Measurements from ENCODE around the gene SGPP2.

DNA sequence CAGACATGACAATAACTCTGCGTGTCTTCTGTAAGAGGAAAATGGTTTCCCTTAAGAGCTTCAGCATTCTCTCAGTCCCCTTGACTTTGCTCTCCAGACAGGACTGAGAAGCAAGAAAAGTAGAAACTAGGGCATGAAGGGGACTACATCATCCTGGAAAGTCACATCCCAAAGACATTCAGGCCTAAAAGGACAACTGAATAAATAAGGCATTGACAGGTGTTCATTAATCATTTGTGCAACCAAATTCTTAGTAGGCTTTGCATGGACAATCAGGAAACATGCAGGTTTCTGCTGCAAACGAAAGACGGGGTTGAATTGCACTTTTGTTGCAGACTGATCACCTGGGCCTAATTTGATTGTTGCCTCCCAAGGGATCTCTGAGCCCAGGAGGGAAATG is 1.2 kb upstream of the SGPP2 start:
- TF ChIP-seq, protein P1, sequence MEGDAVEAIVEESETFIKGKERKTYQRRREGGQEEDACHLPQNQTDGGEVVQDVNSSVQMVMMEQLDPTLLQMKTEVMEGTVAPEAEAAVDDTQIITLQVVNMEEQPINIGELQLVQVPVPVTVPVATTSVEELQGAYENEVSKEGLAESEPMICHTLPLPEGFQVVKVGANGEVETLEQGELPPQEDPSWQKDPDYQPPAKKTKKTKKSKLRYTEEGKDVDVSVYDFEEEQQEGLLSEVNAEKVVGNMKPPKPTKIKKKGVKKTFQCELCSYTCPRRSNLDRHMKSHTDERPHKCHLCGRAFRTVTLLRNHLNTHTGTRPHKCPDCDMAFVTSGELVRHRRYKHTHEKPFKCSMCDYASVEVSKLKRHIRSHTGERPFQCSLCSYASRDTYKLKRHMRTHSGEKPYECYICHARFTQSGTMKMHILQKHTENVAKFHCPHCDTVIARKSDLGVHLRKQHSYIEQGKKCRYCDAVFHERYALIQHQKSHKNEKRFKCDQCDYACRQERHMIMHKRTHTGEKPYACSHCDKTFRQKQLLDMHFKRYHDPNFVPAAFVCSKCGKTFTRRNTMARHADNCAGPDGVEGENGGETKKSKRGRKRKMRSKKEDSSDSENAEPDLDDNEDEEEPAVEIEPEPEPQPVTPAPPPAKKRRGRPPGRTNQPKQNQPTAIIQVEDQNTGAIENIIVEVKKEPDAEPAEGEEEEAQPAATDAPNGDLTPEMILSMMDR (IDR thresholded peaks at IDR 0.05) = no peak
- TF ChIP-seq EZH2phosphoT487 (IDR thresholded peaks at IDR 0.05) = no peak
